K562 (cell line): ENCODE measurements around the gene KSR2. TPM values are rescaled to one million over a fixed set of nuclear protein-coding genes. Genes with fewer than 3 reads are reported as not detected.

ENCODE experiments used
- ATAC-seq: fragments of 200-7000 bp; cut with Tn5 transposase; 3 replicates; pipeline ENCODE4 v1.9.1; 2020; ENCODE audit warnings: moderate library complexity
- BruUV-seq: library from RNA; stranded (reverse); fragments of 400-500 nt; replicated peaks from 2 replicates; lab custom pipeline; 2021; lab: Mats Ljungman, UMichigan
- CTCF ChIA-PET: fragments of 300-600 bp; formaldehyde crosslinking; extraction: SDS; loops from one replicate; lab custom pipeline; 2021; ENCODE audit warnings: low intra/inter-chr PET ratio; lab: Yijun Ruan, JAX
- POLR2A ChIA-PET: fragments of 300-600, 350-650 bp; sonication (Branson Sonifier 250); formaldehyde crosslinking; extraction: SDS; loops from one replicate; lab custom pipeline; 2021; ENCODE audit warnings: antibody characterized with exemption, inconsistent platforms; lab: Yijun Ruan, JAX
- DNase-seq, 4 experiments: peaks; one replicate each; pipeline versions ENCODE4 v3.0.0 to v3.0.0-alpha.2; 2011 to 2018; ENCODE audit warnings: low spot score in 3 of 4, mixed read lengths in 3 of 4; ENCODE audit errors: extremely low read depth in 1 of 4
- FAIRE-seq: peaks from 2 replicates; lab custom pipeline; 2011; peaks lifted over from hg19 to GRCh38; lab: Jason Lieb, UNC
- H2AFZ ChIP-seq: 2 replicates; pipeline ENCODE4 v1.6.0; 2011; ENCODE audit warnings: low read depth, low read length, control low read depth, inconsistent platforms
- H3K27ac ChIP-seq: fragments of 200-600 bp; 3 replicates; pipeline ENCODE4 v1.8.0; 2011; ENCODE audit warnings: low read depth, mild to moderate bottlenecking, control low read depth, inconsistent platforms, low read length, moderate library complexity, mixed read lengths; ENCODE audit errors: extremely low read depth
- H3K27me3 ChIP-seq, 2 experiments: fragments of 300-600 bp in 1 of 2; 2 replicates in 1 of 2; 3 replicates in 1 of 2; pipeline versions ENCODE4 v1.6.0 to v1.8.0; 2011; ENCODE audit warnings: inconsistent platforms in 2 of 2, low read length in 2 of 2, mild to moderate bottlenecking in 1 of 2, mixed read lengths in 1 of 2, moderate library complexity in 1 of 2; ENCODE audit not compliant: control insufficient read depth in 2 of 2, insufficient read depth in 2 of 2
- H3K36me3 ChIP-seq: fragments of 300-600 bp; 3 replicates; pipeline ENCODE4 v1.8.0; 2011; ENCODE audit warnings: mild to moderate bottlenecking, low read length, inconsistent platforms; ENCODE audit not compliant: control insufficient read depth, insufficient read depth
- H3K4me1 ChIP-seq, 2 experiments: fragments of 200-600 bp in 1 of 2; replicated peaks in 1 of 2; 2 replicates in 1 of 2; 3 replicates in 1 of 2; pipeline versions ENCODE4 v1.5.1 to v1.8.0; 2011; ENCODE audit warnings: inconsistent platforms in 2 of 2, low read length in 2 of 2, mild to moderate bottlenecking in 1 of 2, mixed read lengths in 1 of 2, moderate library complexity in 1 of 2; ENCODE audit not compliant: control insufficient read depth in 2 of 2, insufficient read depth in 2 of 2
- H3K4me2 ChIP-seq: 2 replicates; pipeline ENCODE4 v1.6.1; 2011; ENCODE audit warnings: low read length, control low read depth, inconsistent platforms, mixed read lengths; ENCODE audit not compliant: insufficient read depth
- H3K4me3 ChIP-seq: fragments of 200-600 bp; sonication (generic), shearing (Covaris generic); 2 replicates; pipeline ENCODE4 v1.5.1; 2016; ENCODE audit warnings: control low read depth, inconsistent platforms
- H3K79me2 ChIP-seq: fragments of 200-600 bp; 3 replicates; pipeline ENCODE4 v1.8.0; 2011; ENCODE audit warnings: low read length, inconsistent platforms; ENCODE audit not compliant: control insufficient read depth, insufficient read depth
- H3K9ac ChIP-seq, 2 experiments: 2 replicates each; pipeline versions ENCODE4 v1.6.0 to v1.6.1; 2011; ENCODE audit warnings: low read depth in 2 of 2, low read length in 2 of 2, control low read depth in 1 of 2, inconsistent platforms in 1 of 2, mild to moderate bottlenecking in 1 of 2, mixed read lengths in 1 of 2; ENCODE audit not compliant: insufficient read depth in 1 of 2
- H3K9me1 ChIP-seq: one replicate; pipeline ENCODE4 v1.6.0; 2011; ENCODE audit warnings: inconsistent platforms, mild to moderate bottlenecking, low read length, moderate library complexity; ENCODE audit not compliant: control insufficient read depth, insufficient read depth
- H3K9me3 ChIP-seq: replicated peaks from 2 replicates; pipeline ENCODE4 v1.5.1; 2011; ENCODE audit warnings: low read depth, low read length, inconsistent platforms; ENCODE audit not compliant: control insufficient read depth, insufficient read depth
- H4K20me1 ChIP-seq: replicated peaks from 2 replicates; pipeline ENCODE4 v1.6.1; 2011; ENCODE audit warnings: low read length, inconsistent platforms, mixed read lengths; ENCODE audit not compliant: control insufficient read depth, insufficient read depth
- CBFA2T2 ChIP-seq: fragments of 450-650 bp; conservative IDR thresholded peaks from 2 replicates; pipeline ENCODE4 v1.6.1; 2017; ENCODE audit warnings: mild to moderate bottlenecking
- CBFA2T3 ChIP-seq: fragments of 450-650 bp; IDR thresholded peaks from 2 replicates; pipeline ENCODE4 v1.6.1; 2017
- CEBPB ChIP-seq: fragments of 450-650 bp; IDR thresholded peaks from 2 replicates; pipeline ENCODE4 v1.6.1; 2016; ENCODE audit warnings: missing genetic modification characterization, missing compliant biosample characterization
- CEBPZ ChIP-seq: fragments of 150-350 bp; IDR thresholded peaks from 2 replicates; pipeline ENCODE4 v1.6.1; 2014; ENCODE audit warnings: low read depth, mild to moderate bottlenecking, low read length, borderline replicate concordance
- ELF2 ChIP-seq: fragments of 250-450 bp; sonication (Bioruptor Pico); IDR thresholded peaks from 2 replicates; pipeline ENCODE4 v1.5.0; 2021; ENCODE audit warnings: mild to moderate bottlenecking
- MEF2D ChIP-seq: conservative IDR thresholded peaks from 2 replicates; pipeline ENCODE4 v1.6.1; 2016; ENCODE audit warnings: low read depth, missing genetic modification characterization, missing compliant biosample characterization
- MTF1 ChIP-seq: fragments of 250-450 bp; sonication (Bioruptor Pico); IDR thresholded peaks from 2 replicates; pipeline ENCODE4 v1.9.0; 2021; ENCODE audit warnings: moderate library complexity, mild to moderate bottlenecking, inconsistent platforms, borderline replicate concordance
- RAD21 ChIP-seq, 2 experiments: fragments of 250-450 bp in 1 of 2; fragments of 450-650 bp in 1 of 2; sonication (Bioruptor Pico) in 1 of 2; formaldehyde crosslinking in 1 of 2; IDR thresholded peaks in 1 of 2; conservative IDR thresholded peaks in 1 of 2; 2 replicates each; pipeline versions ENCODE4 v1.4.0 to v1.8.0; 2020 to 2022; ENCODE audit warnings: mild to moderate bottlenecking in 2 of 2, moderate library complexity in 1 of 2
- RBM15 ChIP-seq: fragments of 200-400 bp; formaldehyde crosslinking; IDR thresholded peaks from 2 replicates; pipeline ENCODE4 v1.6.1; 2018; ENCODE audit warnings: mild to moderate bottlenecking, low read length, moderate library complexity; ENCODE audit not compliant: insufficient read depth
- RBM34 ChIP-seq: fragments of 200-400 bp; formaldehyde crosslinking; IDR thresholded peaks from 2 replicates; pipeline ENCODE4 v1.6.1; 2018; ENCODE audit warnings: low read length, borderline replicate concordance; ENCODE audit not compliant: insufficient read depth
- TFAM ChIP-seq: fragments of 250-450 bp; sonication (Bioruptor Pico); conservative IDR thresholded peaks from 2 replicates; pipeline ENCODE4 v1.5.0; 2021; ENCODE audit warnings: mild to moderate bottlenecking, moderate library complexity
- U2AF2 ChIP-seq: fragments of 200-400 bp; formaldehyde crosslinking; optimal IDR thresholded peaks from 2 replicates; pipeline ENCODE3; 2017; ENCODE audit warnings: low read depth, mild to moderate bottlenecking, low read length
- ZNF143 ChIP-seq: sonication (generic); formaldehyde crosslinking; IDR thresholded peaks from 2 replicates; pipeline ENCODE4 v1.9.0; 2022; ENCODE audit warnings: mild to moderate bottlenecking, missing genetic modification reagents
- ZNF146 ChIP-seq: IDR thresholded peaks from one replicate; pipeline ENCODE4 v1.6.1; 2018; ENCODE audit warnings: missing compliant biosample characterization; ENCODE audit not compliant: unreplicated experiment
- ZNF717 ChIP-seq: fragments of 250-450 bp; sonication (Bioruptor Pico); IDR thresholded peaks from 2 replicates; pipeline ENCODE4 v1.5.0; 2021
- WGBS: fragments of 100-300 bp; shearing (Covaris generic); methylation state at CpG from one replicate; pipeline ENCODE4 v1.1.6; 2016; ENCODE audit warnings: low coverage, mixed read lengths; ENCODE audit not compliant: insufficient coverage; ENCODE audit errors: missing lambda C conversion rate; 5-methylcytosine and 5-hydroxymethylcytosine counted together
- in situ Hi-C: fragments of 300-500 bp; cut with MboI; formaldehyde crosslinking; loops from 4 replicates; pipeline ENCODE4 v1.15.0; 2018; ENCODE audit warnings: inconsistent platforms, mixed read lengths
- intact Hi-C: fragments of 100-400 bp; cut with micrococcal nuclease; formaldehyde crosslinking; loops from 2 replicates; pipeline ENCODE4 v1.14.2; 2022
- polyA plus RNA-seq, 8 experiments: library from polyadenylated mRNA; depleted of rRNA in 4 of 8; stranded (reverse) in 5 of 8; unstranded in 3 of 8; fragments of >200 nt; fragmentation: Nextera tagmentation in 2 of 8; fragmentation: Illumina TruSeq in 1 of 8; extraction: Ambion mirVana in 2 of 8; extraction: Trizol in 1 of 8; gene quantifications; 2 replicates each; pipeline versions ENCODE4 v1.2.1 to v1.2.3, GENCODE V29; 2011 to 2014; ENCODE audit warnings: inconsistent platforms in 1 of 8, missing spikeins in 1 of 8
- total RNA-seq, 7 experiments: library from RNA; depleted of rRNA in 6 of 7; stranded (reverse); fragments of >200 nt in 6 of 7; fragmentation: Illumina TruSeq in 2 of 7; extraction: Trizol in 2 of 7; gene quantifications; 2 replicates each; pipeline versions ENCODE4 v1.2.1 to v1.2.3, GENCODE V29; 2011 to 2021; ENCODE audit warnings: low replicate concordance in 1 of 7
- TF ChIP-seq, protein P1 (sequence below): fragments of 250-450 bp; sonication (Bioruptor Pico); IDR thresholded peaks from 2 replicates; pipeline ENCODE4 v1.9.0; 2021; ENCODE audit warnings: mild to moderate bottlenecking
- TF ChIP-seq, protein P2 (sequence below): fragments of 250-450 bp; sonication (Bioruptor Pico); IDR thresholded peaks from 2 replicates; pipeline ENCODE4 v1.4.0; 2020; ENCODE audit warnings: mild to moderate bottlenecking, moderate library complexity, borderline replicate concordance

KSR2 gene
- total and polyA plus RNA-seq, 9 of the 15 experiments (the other 6 are each of a cell fraction or from before 2014, with no cell fraction given): not detected

- TF ChIP-seq CEBPZ (no peak), CBFA2T3 (no peak), MEF2D (tag) (no peak), ZNF143 (no peak), ZNF717 (no peak), CEBPB (no peak)
- TF ChIP-seq, protein P1, sequence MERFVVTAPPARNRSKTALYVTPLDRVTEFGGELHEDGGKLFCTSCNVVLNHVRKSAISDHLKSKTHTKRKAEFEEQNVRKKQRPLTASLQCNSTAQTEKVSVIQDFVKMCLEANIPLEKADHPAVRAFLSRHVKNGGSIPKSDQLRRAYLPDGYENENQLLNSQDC (CRISPR knock-in tag): no peak
Observed at GRCh38 chr12:117524806-117525205, 444.0 kb downstream of the KSR2 start (continued).

DNA sequence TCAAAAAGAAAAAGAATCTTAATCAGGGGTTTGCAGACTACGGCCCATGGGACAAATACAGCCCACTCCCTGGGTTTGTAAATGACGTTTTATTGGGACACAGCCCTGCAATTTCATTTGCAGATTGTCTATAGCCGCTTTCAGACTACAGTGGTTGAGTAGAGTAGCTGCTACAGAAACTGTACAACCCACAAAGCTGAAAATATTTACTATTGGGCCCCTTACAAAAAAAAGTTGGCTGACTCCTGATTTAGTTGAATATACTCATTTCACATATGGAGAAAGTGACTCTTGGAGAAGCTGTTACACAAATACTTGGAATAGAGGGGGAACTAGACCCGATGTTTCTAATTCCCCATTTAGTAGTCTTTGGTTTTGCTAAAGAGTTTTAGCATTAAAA lies 444.8 kb downstream of the KSR2 start:
- no peak for FAIRE-seq
- CTCF ChIA-PET: no interaction called here
- no peak for TF ChIP-seq CBFA2T2
- no peak for TF ChIP-seq RAD21 (CRISPR knock-in tag; conservative IDR thresholded peaks at IDR 0.05 in 1 of 2, IDR thresholded peaks at IDR 0.05 in 1 of 2)
- TF ChIP-seq, protein P2, sequence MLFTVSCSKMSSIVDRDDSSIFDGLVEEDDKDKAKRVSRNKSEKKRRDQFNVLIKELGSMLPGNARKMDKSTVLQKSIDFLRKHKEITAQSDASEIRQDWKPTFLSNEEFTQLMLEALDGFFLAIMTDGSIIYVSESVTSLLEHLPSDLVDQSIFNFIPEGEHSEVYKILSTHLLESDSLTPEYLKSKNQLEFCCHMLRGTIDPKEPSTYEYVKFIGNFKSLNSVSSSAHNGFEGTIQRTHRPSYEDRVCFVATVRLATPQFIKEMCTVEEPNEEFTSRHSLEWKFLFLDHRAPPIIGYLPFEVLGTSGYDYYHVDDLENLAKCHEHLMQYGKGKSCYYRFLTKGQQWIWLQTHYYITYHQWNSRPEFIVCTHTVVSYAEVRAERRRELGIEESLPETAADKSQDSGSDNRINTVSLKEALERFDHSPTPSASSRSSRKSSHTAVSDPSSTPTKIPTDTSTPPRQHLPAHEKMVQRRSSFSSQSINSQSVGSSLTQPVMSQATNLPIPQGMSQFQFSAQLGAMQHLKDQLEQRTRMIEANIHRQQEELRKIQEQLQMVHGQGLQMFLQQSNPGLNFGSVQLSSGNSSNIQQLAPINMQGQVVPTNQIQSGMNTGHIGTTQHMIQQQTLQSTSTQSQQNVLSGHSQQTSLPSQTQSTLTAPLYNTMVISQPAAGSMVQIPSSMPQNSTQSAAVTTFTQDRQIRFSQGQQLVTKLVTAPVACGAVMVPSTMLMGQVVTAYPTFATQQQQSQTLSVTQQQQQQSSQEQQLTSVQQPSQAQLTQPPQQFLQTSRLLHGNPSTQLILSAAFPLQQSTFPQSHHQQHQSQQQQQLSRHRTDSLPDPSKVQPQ (CRISPR knock-in tag): no peak
- no peak for TF ChIP-seq U2AF2
- TF ChIP-seq ELF2: no peak
- no peak for TF ChIP-seq MTF1 (CRISPR knock-in tag)
- no peak for TF ChIP-seq TFAM (CRISPR knock-in tag)
- TF ChIP-seq RBM15: no peak
- TF ChIP-seq RBM34: no peak
- TF ChIP-seq ZNF146 (CRISPR knock-in tag): no peak

More for the DNA sequence above, 444.8 kb downstream of the KSR2 start:
- Histone ChIP-seq H3K27me3 (peaks cover 2 to 25% of the 10 kb centered on the region in 2 experiments; a peak in 3 of 5 replicates), H2AFZ (no peak overlapping the region), H3K4me3 (no peak overlapping the region), H3K4me2 (no peak overlapping the region), H3K36me3 (no peaks in the 10 kb centered on the region), H3K9me1 (no peaks in the 10 kb centered on the region), H3K27ac (no peak overlapping the region), H3K9ac (no peak overlapping the region), H4K20me1 (no peaks in the 10 kb centered on the region), H3K79me2 (no peaks in the 10 kb centered on the region), H3K9me3 (no peaks in the 10 kb centered on the region), H3K4me1 (no peaks in the 10 kb centered on the region)
- POLR2A ChIA-PET: interaction anchor here (1.1 kb wide), 1 partner anchor 14 kb away, joined by 3 read pairs; no protein-coding TSS in a partner anchor
- intact Hi-C loops: no loop called here
- in situ Hi-C loops: no loop called here
- BruUV-seq: no TSS peak
- ATAC-seq (no peak), DNase-seq (no peak)
- 0% methylated on average over 4 of the region's 4 CpGs for WGBS
